Measurements from ENCODE around the gene FBXW11. TPM values are rescaled to one million over a fixed set of nuclear protein-coding genes. Genes with fewer than 3 reads are reported as not detected.
A peak's percentile ranks its signal among the peaks of the same experiment; 100 is the strongest.

FBXW11 gene
- total and polyA plus RNA-seq, 2 donors (not counting 1 experiment from before 2014, with no cell fraction given) = 19.7 to 62.4 TPM

DNA sequence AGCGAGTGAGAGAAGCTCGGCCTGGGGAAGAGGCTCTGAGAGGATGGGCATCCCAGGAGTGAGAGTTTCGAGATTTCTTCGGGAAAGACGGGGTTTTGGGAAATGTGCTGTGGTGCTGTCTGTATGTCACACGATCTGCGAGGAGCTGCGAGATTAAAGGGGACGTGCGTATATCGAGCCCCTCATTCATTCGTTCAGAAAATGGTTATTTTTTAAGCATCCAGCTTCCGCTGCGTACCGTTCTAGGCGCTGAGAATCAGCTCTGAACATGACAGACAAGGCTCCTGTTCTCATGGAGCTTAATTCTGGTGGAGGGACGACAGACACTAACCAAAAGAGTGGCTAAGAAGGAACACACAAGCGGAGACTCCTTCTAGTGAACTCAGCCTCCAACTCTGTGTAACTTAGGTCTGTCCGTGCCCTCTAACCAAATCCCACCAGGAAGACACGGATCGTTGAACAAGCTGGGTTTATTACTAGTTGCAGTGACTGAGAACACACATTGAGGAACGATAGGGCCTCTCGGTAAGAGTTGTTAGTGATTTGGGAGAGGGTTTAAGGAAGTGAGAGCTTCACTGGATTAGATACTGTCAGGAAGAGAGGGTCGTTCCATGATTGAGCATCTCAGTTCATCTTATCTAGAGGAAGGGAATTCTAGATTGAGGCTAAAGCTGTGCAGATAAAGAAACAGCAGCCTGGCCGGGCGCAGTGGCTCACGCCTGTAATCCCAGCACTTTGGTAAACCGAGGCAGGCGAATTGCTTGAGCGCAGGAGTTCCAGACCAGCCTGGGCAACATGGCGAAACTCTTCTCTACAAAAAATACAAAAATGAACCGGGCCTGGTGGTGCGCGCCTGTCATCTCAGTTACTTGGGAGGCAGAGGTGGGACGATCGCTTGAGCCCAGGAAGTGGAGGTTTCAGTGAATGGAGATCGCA is 1.0 kb upstream of the FBXW11 start:
- H3K79me2 ChIP-seq (ENCODE audit: control insufficient read depth, insufficient read depth, low read length) = peaks cover 55% of the 10 kb centered on the region
- TF ChIP-seq EZH2 (IDR thresholded peaks at IDR 0.05; ENCODE audit: borderline replicate concordance, insufficient read depth, low read depth, low read length, poor library complexity, severe bottlenecking) = no peak
- TF ChIP-seq, protein P1, sequence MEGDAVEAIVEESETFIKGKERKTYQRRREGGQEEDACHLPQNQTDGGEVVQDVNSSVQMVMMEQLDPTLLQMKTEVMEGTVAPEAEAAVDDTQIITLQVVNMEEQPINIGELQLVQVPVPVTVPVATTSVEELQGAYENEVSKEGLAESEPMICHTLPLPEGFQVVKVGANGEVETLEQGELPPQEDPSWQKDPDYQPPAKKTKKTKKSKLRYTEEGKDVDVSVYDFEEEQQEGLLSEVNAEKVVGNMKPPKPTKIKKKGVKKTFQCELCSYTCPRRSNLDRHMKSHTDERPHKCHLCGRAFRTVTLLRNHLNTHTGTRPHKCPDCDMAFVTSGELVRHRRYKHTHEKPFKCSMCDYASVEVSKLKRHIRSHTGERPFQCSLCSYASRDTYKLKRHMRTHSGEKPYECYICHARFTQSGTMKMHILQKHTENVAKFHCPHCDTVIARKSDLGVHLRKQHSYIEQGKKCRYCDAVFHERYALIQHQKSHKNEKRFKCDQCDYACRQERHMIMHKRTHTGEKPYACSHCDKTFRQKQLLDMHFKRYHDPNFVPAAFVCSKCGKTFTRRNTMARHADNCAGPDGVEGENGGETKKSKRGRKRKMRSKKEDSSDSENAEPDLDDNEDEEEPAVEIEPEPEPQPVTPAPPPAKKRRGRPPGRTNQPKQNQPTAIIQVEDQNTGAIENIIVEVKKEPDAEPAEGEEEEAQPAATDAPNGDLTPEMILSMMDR (IDR thresholded peaks at IDR 0.05) = no peak
- no peaks in the 10 kb centered on the region for H3K9me3 ChIP-seq (ENCODE audit: control extremely low read depth in 1 of 3, control insufficient read depth in 2 of 3, insufficient read depth in 1 of 3, low read length in 2 of 3)
- H3K27ac Mint-ChIP-seq = peak overlapping the region; percentile 93
- DNase-seq = no peak
- ChIA-PET POLR2A (interaction anchor here (0.6 to 1.5 kb wide), 6 partner anchors 23 to 844 kb away, joined by 3 to 7 read pairs (median 5); partner anchors contain the start of genes NPM1 and STK10), CTCF (interaction anchor here (0.7 to 11.5 kb wide), 15 partner anchors 11 to 181 kb away, joined by 3 to 130 read pairs (median 4); partner anchors contain the start of gene STK10)
- no peak for ATAC-seq (ENCODE audit: low read depth)
- no peaks in the 10 kb centered on the region for H3K27me3 Mint-ChIP-seq
- WGBS (ENCODE audit: insufficient coverage) = 25% methylated on average over 32 of the region's 37 CpGs
- peaks cover 35 to 38% of the 10 kb centered on the region in 2 donors for H3K4me1 ChIP-seq (ENCODE audit: control insufficient read depth in 2 of 2, insufficient read depth in 2 of 2, low read length in 2 of 2)
- H3K27ac ChIP-seq (ENCODE audit: low read length in 2 of 2) = peak overlapping the region; percentile 96 to 97
- peaks cover 0 to 2% of the 10 kb centered on the region in 2 experiments for H3K36me3 ChIP-seq (replicated peaks in 1 of 2; ENCODE audit: control extremely low read depth in 1 of 2, control insufficient read depth in 1 of 2, extremely low read depth in 1 of 2, insufficient read depth in 2 of 2, low read length in 1 of 2)
- peak overlapping the region; percentile 81 for H3K4me2 ChIP-seq (replicated peaks; ENCODE audit: low read depth, low read length, poor library complexity, severe bottlenecking)
- intact Hi-C loops (cut with micrococcal nuclease) = loop anchor here (2.0 to 10.0 kb wide), 4 partner anchors 621 to 1137 kb away; partner anchors contain the start of genes BNIP1, CREBRF, DUSP1 and NPM1
- peak overlapping the region; percentile 77 to 94 (median 90) for H3K4me3 ChIP-seq (ENCODE audit: control extremely low read depth in 1 of 5, extremely low read depth in 1 of 5, insufficient read depth in 1 of 5, low read depth in 2 of 5, low read length in 4 of 5)
- peak overlapping the region; percentile 92 for H3K4me3 Mint-ChIP-seq
- H3K9ac ChIP-seq (ENCODE audit: low read length) = peak overlapping the region; percentile 89
- H3K9me3 Mint-ChIP-seq (ENCODE audit: insufficient read depth) = no peaks in the 10 kb centered on the region
- H3K27me3 ChIP-seq (replicated peaks in 1 of 4; ENCODE audit: control extremely low read depth in 1 of 4, control insufficient read depth in 3 of 4, insufficient read depth in 4 of 4, low read length in 3 of 4) = no peaks in the 10 kb centered on the region
- peaks cover 9% of the 10 kb centered on the region for H4K20me1 ChIP-seq (ENCODE audit: control insufficient read depth, insufficient read depth, low read length, poor library complexity, severe bottlenecking)
- peaks cover 40% of the 10 kb centered on the region for H3K4me1 Mint-ChIP-seq
- peak overlapping the region; percentile 92 for H2AFZ ChIP-seq (ENCODE audit: insufficient read depth, low read depth, low read length, poor library complexity, severe bottlenecking)
